Left lung (tissue), 10 donors: Measurements from ENCODE around the gene PDSS2. TPM values are rescaled to one million over a fixed set of nuclear protein-coding genes. Genes with fewer than 3 reads are reported as not detected.

Source experiments
- ATAC-seq: fragments of 200-7000 bp; cut with Tn5 transposase; one replicate; pipeline ENCODE4 v1.9.1; 2020; ENCODE audit warnings: moderate library complexity
- DNase-seq, 4 donors: peaks; one replicate each; pipeline ENCODE4 v3.0.0-alpha.2; 2013 to 2020
- H3K27ac ChIP-seq, 2 donors: fragments of 200-600 bp; sonication (generic) in 1 of 2; one replicate each; pipeline versions ENCODE4 v1.5.0 to v1.8.0; 2020 to 2021
- H3K27me3 ChIP-seq, 2 donors: fragments of 200-600 bp; sonication (generic) in 1 of 2; one replicate each; pipeline versions ENCODE4 v1.5.0 to v1.8.0; 2020 to 2021
- H3K36me3 ChIP-seq, 2 donors: fragments of 200-600 bp; sonication (generic) in 1 of 2; one replicate each; pipeline versions ENCODE4 v1.5.0 to v1.8.0; 2020 to 2021
- H3K4me1 ChIP-seq, 2 donors: fragments of 200-600 bp; one replicate each; pipeline ENCODE4 v1.8.0; 2021
- H3K4me3 ChIP-seq, 2 donors: fragments of 200-600 bp; sonication (generic) in 1 of 2; one replicate each; pipeline versions ENCODE4 v1.5.0 to v1.8.0; 2020 to 2021; ENCODE audit warnings: mild to moderate bottlenecking in 1 of 2
- H3K9me3 ChIP-seq, 2 donors: fragments of 200-600 bp; sonication (generic) in 1 of 2; one replicate each; pipeline versions ENCODE4 v1.5.0 to v1.8.0; 2020 to 2021
- CTCF ChIP-seq, 2 donors: fragments of 200-600 bp; sonication (generic) in 1 of 2; IDR thresholded peaks; one replicate each; pipeline versions ENCODE4 v1.5.0 to v1.8.0; 2021; ENCODE audit warnings: antibody characterized with exemption in 2 of 2
- intact Hi-C, 2 donors: fragments of 100-400 bp; cut with DNase I; formaldehyde crosslinking; loops; one replicate each; pipeline versions ENCODE4 v1.11.2 to v1.14.2; 2022
- polyA plus RNA-seq, 6 donors: library from polyadenylated mRNA; unstranded; fragments of 120-200 nt; gene quantifications; one replicate each; pipeline ENCODE4 v1.2.1, GENCODE V29; 2013; ENCODE audit not compliant: insufficient read length in 6 of 6
- total RNA-seq, 2 donors: library from RNA; stranded (reverse); fragmentation: NEBNext Ultra II Directional; extraction: Animal tissue kit (Norgen Biotek cat#: 25700); gene quantifications; one replicate each; pipeline ENCODE4 v1.2.1, GENCODE V29; 2021
- donor health status: DM: no; HTN: yes; CAD: no.
- donor health status: DM: no; HTN: no; CAD: no.

PDSS2 gene
- total and polyA plus RNA-seq, 8 donors, result 13.9 to 20.6 (median 16.4) TPM

GRCh38 chr6:107107791-107108190, 351.6 kb downstream of the PDSS2 start:
- H3K36me3 ChIP-seq, result no peaks in the 10 kb centered on the region
- TF ChIP-seq CTCF (IDR thresholded peaks at IDR 0.05), result no peak
- H3K27ac ChIP-seq, result no peak overlapping the region
- intact Hi-C loops, result no loop called here
- DNase-seq (no peak), ATAC-seq (no peak)
- no peaks in the 10 kb centered on the region for H3K27me3 ChIP-seq
- no peak overlapping the region for H3K4me3 ChIP-seq
- H3K9me3 ChIP-seq, result no peaks in the 10 kb centered on the region
- H3K4me1 ChIP-seq, result peaks cover 0 to 13% of the 10 kb centered on the region in 2 donors

- TF ChIP-seq CTCF (IDR thresholded peaks at IDR 0.05), result no peak
- Histone ChIP-seq H3K36me3 (no peaks in the 10 kb centered on the region), H3K4me3 (no peak overlapping the region), H3K27me3 (no peaks in the 10 kb centered on the region), H3K27ac (no peak overlapping the region), H3K4me1 (peaks cover 0 to 13% of the 10 kb centered on the region in 2 donors), H3K9me3 (no peaks in the 10 kb centered on the region)
- DNase-seq (no peak), ATAC-seq (no peak)
- intact Hi-C loops, result no loop called here
Measured at GRCh38 chr6:107106165-107106564, 353.2 kb downstream of the PDSS2 start.

- Histone ChIP-seq H3K9me3 (no peaks in the 10 kb centered on the region), H3K27me3 (no peaks in the 10 kb centered on the region), H3K27ac (no peak overlapping the region), H3K36me3 (no peaks in the 10 kb centered on the region), H3K4me3 (no peak overlapping the region), H3K4me1 (peaks cover 0 to 10% of the 10 kb centered on the region in 2 donors)
- ATAC-seq (no peak), DNase-seq (no peak)
- no peak for TF ChIP-seq CTCF (IDR thresholded peaks at IDR 0.05)
- intact Hi-C loops, result no loop called here
Measured at GRCh38 chr6:107105511-107106116, 353.8 kb downstream of the PDSS2 start.

GRCh38 chr6:107103082-107103481, 356.3 kb downstream of the PDSS2 start:
- no peak for DNase-seq
- TF ChIP-seq CTCF (IDR thresholded peaks at IDR 0.05), result no peak
- Histone ChIP-seq H3K9me3 (no peaks in the 10 kb centered on the region), H3K36me3 (peaks cover 0 to 3% of the 10 kb centered on the region in 2 donors), H3K27me3 (no peaks in the 10 kb centered on the region), H3K27ac (no peak overlapping the region), H3K4me3 (no peak overlapping the region), H3K4me1 (no peaks in the 10 kb centered on the region)
- ATAC-seq, result no peak
- intact Hi-C loops, result no loop called here

Other genes with a start within 250 kb of the PDSS2 start
- gene SOBP, start 30.6 kb upstream of the PDSS2 start, total RNA-seq, result 10 to 100 TPM in 1 of 2 donors, 1 to 10 TPM in 1; 6.5 to 11.1 TPM
- gene SOBP, start 30.6 kb upstream of the PDSS2 start, polyA plus RNA-seq, result 1 to 10 TPM; 7.0 to 8.7 (median 8.1) TPM